ENCODE data around the gene TMEM95.

TMEM95 gene

GRCh38 chr17:7340179-7340578, 14.8 kb upstream of the TMEM95 start:
- DNase-seq (ENCODE audit: low spot score), result no peak
- no peak for TF ChIP-seq CTCF (IDR thresholded peaks at IDR 0.05; ENCODE audit: extremely low read depth, missing control alignments)

GRCh38 chr17:7341842-7342241, 13.1 kb upstream of the TMEM95 start:
- DNase-seq (ENCODE audit: low spot score), result no peak
- no peak for TF ChIP-seq CTCF (IDR thresholded peaks at IDR 0.05; ENCODE audit: extremely low read depth, missing control alignments)

GRCh38 chr17:7343250-7343649, 11.7 kb upstream of the TMEM95 start:
- DNase-seq (ENCODE audit: low spot score), result no peak
- no peak for TF ChIP-seq CTCF (IDR thresholded peaks at IDR 0.05; ENCODE audit: extremely low read depth, missing control alignments)

GRCh38 chr17:7346761-7347614, 8.0 kb upstream of the TMEM95 start:
- DNase-seq (ENCODE audit: low spot score), result no peak

GRCh38 chr17:7347630-7348477, 7.1 kb upstream of the TMEM95 start:
- no peak for DNase-seq (ENCODE audit: low spot score)
- TF ChIP-seq CTCF (IDR thresholded peaks at IDR 0.05; ENCODE audit: extremely low read depth, missing control alignments), result no peak

More at GRCh38 chr17:7346761-7347614, 8.0 kb upstream of the TMEM95 start:
- no peak for TF ChIP-seq CTCF (IDR thresholded peaks at IDR 0.05; ENCODE audit: extremely low read depth, missing control alignments)

GRCh38 chr17:7348478-7349242, 6.3 kb upstream of the TMEM95 start:
- no peak for DNase-seq (ENCODE audit: low spot score)
- no peak for TF ChIP-seq CTCF (IDR thresholded peaks at IDR 0.05; ENCODE audit: extremely low read depth, missing control alignments)

Measured in GM20000 (cell line).